OCI-LY3 (cell line): ENCODE results near the gene AQP6.

Source experiments
- H2AFZ ChIP-seq: fragments of 200-600, 300-600 bp; shearing (Covaris generic); 2 replicates; pipeline ENCODE4 v1.6.0; 2014; ENCODE audit warnings: antibody characterized with exemption, low read depth, low read length
- H3K27ac ChIP-seq: fragments of 200-600, 300-600 bp; sonication (generic); 2 replicates; pipeline ENCODE4 v1.5.1; 2014; ENCODE audit warnings: mild to moderate bottlenecking, low read length, moderate library complexity, mixed read lengths
- H3K27me3 ChIP-seq: fragments of 200-600, 300-600 bp; sonication (generic); 2 replicates; pipeline ENCODE4 v1.6.1; 2014; ENCODE audit warnings: low read depth, low read length, mixed read lengths
- H3K36me3 ChIP-seq: fragments of 200-600, 300-600 bp; sonication (generic); replicated peaks from 2 replicates; pipeline ENCODE3; 2014; ENCODE audit warnings: low read depth, low read length, mixed read lengths
- H3K4me1 ChIP-seq: fragments of 300-600, 200-600 bp; sonication (generic); 2 replicates; pipeline ENCODE4 v1.6.1; 2014; ENCODE audit warnings: low read length, mixed read lengths
- H3K4me2 ChIP-seq: fragments of 200-600, 300-600 bp; sonication (generic); 2 replicates; pipeline ENCODE4 v1.6.1; 2014; ENCODE audit warnings: low read length, mixed read lengths
- H3K4me3 ChIP-seq: fragments of 300-600, 200-600 bp; sonication (generic); 2 replicates; pipeline ENCODE4 v1.5.1; 2014; ENCODE audit warnings: antibody characterized with exemption, mild to moderate bottlenecking, low read length, moderate library complexity
- H3K79me2 ChIP-seq: fragments of 300-600, 200-600 bp; shearing (Covaris generic); 2 replicates; pipeline ENCODE4 v1.6.1; 2014; ENCODE audit warnings: mild to moderate bottlenecking, low read length, mixed read lengths
- H3K9ac ChIP-seq: fragments of 300-600, 200-600 bp; shearing (Covaris generic); 2 replicates; pipeline ENCODE4 v1.6.0; 2014; ENCODE audit warnings: mild to moderate bottlenecking, low read length, moderate library complexity
- H3K9me3 ChIP-seq: fragments of 200-600, 300-600 bp; shearing (Covaris generic); 2 replicates; pipeline ENCODE4 v1.6.1; 2014; ENCODE audit warnings: low read length, mixed read lengths; ENCODE audit not compliant: insufficient read depth
- H4K20me1 ChIP-seq: fragments of 200-600, 300-600 bp; sonication (generic); 2 replicates; pipeline ENCODE4 v1.6.1; 2016; ENCODE audit warnings: low read length, mixed read lengths; ENCODE audit not compliant: insufficient read depth
- CTCF ChIP-seq: fragments of 200-600, 300-600 bp; sonication (generic); IDR thresholded peaks from 2 replicates; pipeline ENCODE4 v1.5.1; 2014; ENCODE audit warnings: antibody characterized with exemption, low read length, low read depth
- EZH2phosphoT487 ChIP-seq: fragments of 200-600 bp; shearing (Covaris generic); IDR thresholded peaks from 2 replicates; pipeline ENCODE4 v1.6.1; 2018; ENCODE audit warnings: antibody characterized with exemption, mixed run types, low read depth

Gene AQP6

GRCh38 chr12:49929581-49929980 is 43.2 kb upstream of the AQP6 start:
- no peak overlapping the region for H2AFZ ChIP-seq
- no peaks in the 10 kb centered on the region for H4K20me1 ChIP-seq
- H3K9me3 ChIP-seq = no peaks in the 10 kb centered on the region
- TF ChIP-seq CTCF = no peak
- TF ChIP-seq EZH2phosphoT487 = no peak
- no peak overlapping the region for H3K27ac ChIP-seq
- no peak overlapping the region for H3K4me3 ChIP-seq
- H3K27me3 ChIP-seq = peaks cover 9% of the 10 kb centered on the region; the same call in 1 of the 2 replicates
- H3K4me1 ChIP-seq = no peaks in the 10 kb centered on the region
- H3K9ac ChIP-seq = no peak overlapping the region
- H3K4me2 ChIP-seq = no peak overlapping the region
- no peaks in the 10 kb centered on the region for H3K36me3 ChIP-seq
- H3K79me2 ChIP-seq = no peaks in the 10 kb centered on the region

GRCh38 chr12:49930515-49931288 is 42.0 kb upstream of the AQP6 start:
- no peak for TF ChIP-seq CTCF
- TF ChIP-seq EZH2phosphoT487 = no peak
- Histone ChIP-seq H3K79me2 (no peaks in the 10 kb centered on the region), H3K27ac (no peak overlapping the region), H4K20me1 (no peaks in the 10 kb centered on the region), H3K9me3 (no peaks in the 10 kb centered on the region), H3K27me3 (peaks cover 17% of the 10 kb centered on the region), H3K36me3 (no peaks in the 10 kb centered on the region), H2AFZ (no peak overlapping the region), H3K4me3 (no peak overlapping the region), H3K4me2 (no peak overlapping the region), H3K9ac (no peak overlapping the region), H3K4me1 (no peaks in the 10 kb centered on the region)

- Histone ChIP-seq H4K20me1 (no peaks in the 10 kb centered on the region), H3K4me2 (no peak overlapping the region), H3K4me3 (no peak overlapping the region), H3K79me2 (no peaks in the 10 kb centered on the region), H2AFZ (no peak overlapping the region), H3K4me1 (no peaks in the 10 kb centered on the region), H3K27ac (no peak overlapping the region), H3K36me3 (no peaks in the 10 kb centered on the region), H3K9ac (no peak overlapping the region), H3K27me3 (peaks cover 17% of the 10 kb centered on the region), H3K9me3 (no peaks in the 10 kb centered on the region)
- no peak for TF ChIP-seq CTCF
- no peak for TF ChIP-seq EZH2phosphoT487
These were observed 40.7 kb upstream of the AQP6 start for GRCh38 chr12:49932023-49932422.

GRCh38 chr12:49932533-49933130 is 40.1 kb upstream of the AQP6 start:
- no peaks in the 10 kb centered on the region for H4K20me1 ChIP-seq
- H3K27ac ChIP-seq = no peak overlapping the region
- no peaks in the 10 kb centered on the region for H3K4me1 ChIP-seq
- peaks cover 17% of the 10 kb centered on the region for H3K27me3 ChIP-seq
- no peaks in the 10 kb centered on the region for H3K79me2 ChIP-seq
- no peak overlapping the region for H3K4me3 ChIP-seq
- H3K9ac ChIP-seq = no peak overlapping the region
- TF ChIP-seq CTCF = no peak
- TF ChIP-seq EZH2phosphoT487 = no peak
- H3K36me3 ChIP-seq = no peaks in the 10 kb centered on the region
- no peak overlapping the region for H2AFZ ChIP-seq
- no peak overlapping the region for H3K4me2 ChIP-seq
- no peaks in the 10 kb centered on the region for H3K9me3 ChIP-seq
